Dermis microvascular lymphatic vessel endothelial cell (primary cell): ENCODE measurements around the gene TBXA2R. TPM values are rescaled to one million over a fixed set of nuclear protein-coding genes. Genes with fewer than 3 reads are reported as not detected.

Experiments
- DNase-seq, 2 donors: peaks; one replicate each; pipeline versions ENCODE4 v3.0.0 to v3.0.0-alpha.2; 2010; ENCODE audit warnings: low read depth in 2 of 2
- total RNA-seq: library from RNA; depleted of rRNA; stranded (reverse); fragments of >200 nt; gene quantifications from 2 replicates; pipeline ENCODE4 v1.2.1, GENCODE V29; 2014

TBXA2R gene
- total RNA-seq, 1 donor from 2014 or later = 2.1 TPM

DNA sequence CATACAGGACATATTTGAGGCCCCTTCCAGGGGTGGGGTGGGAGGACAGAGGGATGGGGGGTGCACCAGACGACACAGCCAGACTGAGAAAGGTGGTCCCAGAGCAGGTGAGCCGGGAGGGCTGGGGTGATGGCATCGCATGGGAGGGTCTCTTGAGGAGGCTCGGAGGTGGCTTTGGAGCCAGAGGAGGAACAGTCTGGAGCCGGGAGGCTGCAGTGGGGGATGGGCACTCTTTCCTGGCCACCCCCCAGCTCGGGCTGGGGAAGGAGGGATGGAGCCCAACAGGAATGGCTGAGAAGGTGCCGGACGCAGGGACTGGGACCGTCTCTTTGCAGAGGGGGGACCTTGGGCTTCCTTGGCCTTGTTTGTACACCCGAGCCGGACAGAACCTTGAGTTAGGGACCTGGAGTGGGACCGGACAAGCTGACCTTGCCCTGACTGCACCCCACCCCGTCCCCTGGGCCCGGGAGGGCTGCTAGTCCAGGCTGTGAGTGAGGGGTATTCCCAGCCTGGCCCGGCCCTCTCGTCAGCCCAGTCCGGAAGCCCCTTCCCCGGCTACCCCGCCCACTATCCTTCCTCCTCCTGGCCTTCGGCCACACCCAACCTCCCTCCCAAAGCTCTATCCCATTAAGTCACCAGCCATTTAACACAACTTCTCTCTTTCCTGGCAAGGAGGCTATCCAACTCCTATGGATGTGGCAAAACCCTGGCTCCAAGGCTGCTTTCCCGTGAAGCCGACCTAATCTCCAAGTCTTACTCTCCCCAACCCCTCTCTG lies 816 bp upstream of the TBXA2R start:
- DNase-seq = peak in 1 of 2 donors; percentile 63

DNA sequence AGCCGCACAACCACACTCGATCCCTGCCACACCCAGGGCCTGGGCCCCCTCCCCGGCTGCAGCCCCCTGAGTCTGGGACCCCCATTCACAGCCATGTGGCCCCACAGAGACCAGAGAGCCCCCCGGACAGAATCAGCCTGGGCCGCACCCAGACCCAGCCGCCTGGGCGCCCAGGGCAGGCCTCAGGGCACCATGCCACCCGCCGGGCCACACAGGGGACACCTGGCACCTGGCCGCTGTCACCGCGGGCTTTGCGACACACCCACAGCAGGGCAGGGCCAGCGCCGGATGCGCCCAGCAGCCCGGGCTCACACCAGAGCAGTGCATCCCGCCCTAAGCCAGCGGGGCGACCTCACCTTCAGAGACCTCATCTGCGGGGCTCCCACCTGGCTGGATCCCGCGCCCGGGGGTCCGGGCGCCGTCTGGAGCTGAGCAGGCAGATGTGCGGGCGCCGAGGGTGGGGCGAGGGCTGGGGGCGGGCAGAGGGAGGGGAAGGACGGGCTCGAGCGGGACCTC lies 443 bp downstream of the TBXA2R start:
- no peak for DNase-seq

DNA sequence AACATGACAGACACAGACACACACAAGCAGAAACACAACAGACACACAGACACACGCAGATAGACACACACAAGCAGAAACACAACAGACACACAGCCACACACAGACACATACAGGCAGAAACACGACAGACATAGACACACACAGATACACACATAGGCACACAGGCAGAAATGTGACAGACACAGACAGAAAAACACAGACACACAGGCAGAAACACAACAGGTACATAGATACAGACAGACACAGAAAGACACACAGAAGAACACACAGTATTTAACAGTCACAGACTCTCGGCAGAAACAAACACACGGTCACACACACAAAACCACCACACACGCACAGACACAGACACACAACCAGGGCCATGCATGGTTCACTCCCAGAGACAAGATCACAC lies 905 bp downstream of the TBXA2R start:
- no peak for DNase-seq

DNA sequence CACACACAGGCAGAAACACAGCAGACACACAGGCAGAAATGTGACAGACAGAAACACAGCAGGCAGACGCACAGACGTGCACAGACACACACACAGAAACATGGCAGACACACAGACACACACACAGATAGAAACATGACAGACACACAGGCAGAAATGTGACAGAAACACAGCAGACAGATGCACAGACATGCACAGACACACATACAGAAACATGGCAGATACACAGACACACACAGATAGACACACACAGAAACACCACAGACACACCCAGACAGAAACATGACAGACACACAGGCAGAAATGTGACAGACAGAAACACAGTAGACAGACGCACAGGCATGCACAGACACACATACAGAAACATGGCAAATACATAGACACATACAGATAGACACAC lies 1.3 kb downstream of the TBXA2R start:
- no peak for DNase-seq

DNA sequence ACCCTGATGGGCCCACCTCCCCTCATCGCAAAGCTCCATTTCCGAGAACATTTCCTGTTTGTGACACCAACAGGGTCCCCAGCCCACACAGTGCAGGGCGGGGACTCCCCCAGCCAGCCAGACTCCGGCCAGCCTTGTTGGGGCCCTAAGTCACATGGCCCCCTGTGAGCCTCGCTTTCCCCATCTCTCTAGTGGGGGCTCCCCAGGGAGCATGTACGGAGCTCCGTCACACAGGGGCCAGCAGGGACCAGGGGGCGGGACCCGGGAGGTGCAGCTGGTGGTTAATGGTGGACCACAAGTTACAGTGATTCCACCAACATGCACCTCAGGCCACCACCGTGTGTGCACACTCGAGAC lies 1.7 kb downstream of the TBXA2R start:
- DNase-seq = no peak

DNA sequence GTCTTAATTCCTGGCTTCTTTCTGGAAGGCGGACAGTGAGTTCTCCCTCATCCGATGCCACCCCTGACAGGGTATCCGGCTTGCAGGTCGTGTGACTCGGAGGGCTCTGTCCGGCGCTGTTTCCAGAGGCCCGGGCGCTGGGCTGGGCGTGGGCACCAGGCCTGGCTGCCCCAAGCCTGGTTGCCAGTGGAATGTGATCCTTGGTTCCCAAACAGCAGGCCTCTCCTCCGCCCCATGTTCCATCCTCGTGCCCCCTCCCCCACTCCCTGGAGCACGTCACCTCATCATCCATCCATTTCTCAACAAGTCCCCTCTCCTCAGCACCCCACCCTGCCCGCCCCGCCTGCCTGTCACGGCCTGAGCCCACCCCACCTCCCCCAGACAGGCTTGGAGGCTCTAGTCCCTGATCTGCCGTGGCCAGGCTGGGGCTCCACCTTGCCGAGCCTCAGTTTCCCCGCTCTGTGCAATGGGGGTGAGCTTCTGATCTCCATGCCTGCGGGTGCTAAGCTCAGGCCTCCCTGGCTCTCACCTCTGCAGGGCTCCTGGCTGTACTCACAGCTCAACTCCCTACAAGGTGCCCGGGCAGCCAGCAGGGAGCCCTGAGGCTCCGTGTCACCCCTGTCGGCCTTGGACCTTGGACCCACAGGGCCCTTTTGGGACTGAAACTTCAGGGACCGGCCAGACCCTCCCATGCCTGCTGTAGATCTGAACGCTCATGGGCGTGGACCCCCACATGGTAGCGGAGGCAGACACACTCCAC lies 2.3 kb downstream of the TBXA2R start:
- DNase-seq = no peak

DNA sequence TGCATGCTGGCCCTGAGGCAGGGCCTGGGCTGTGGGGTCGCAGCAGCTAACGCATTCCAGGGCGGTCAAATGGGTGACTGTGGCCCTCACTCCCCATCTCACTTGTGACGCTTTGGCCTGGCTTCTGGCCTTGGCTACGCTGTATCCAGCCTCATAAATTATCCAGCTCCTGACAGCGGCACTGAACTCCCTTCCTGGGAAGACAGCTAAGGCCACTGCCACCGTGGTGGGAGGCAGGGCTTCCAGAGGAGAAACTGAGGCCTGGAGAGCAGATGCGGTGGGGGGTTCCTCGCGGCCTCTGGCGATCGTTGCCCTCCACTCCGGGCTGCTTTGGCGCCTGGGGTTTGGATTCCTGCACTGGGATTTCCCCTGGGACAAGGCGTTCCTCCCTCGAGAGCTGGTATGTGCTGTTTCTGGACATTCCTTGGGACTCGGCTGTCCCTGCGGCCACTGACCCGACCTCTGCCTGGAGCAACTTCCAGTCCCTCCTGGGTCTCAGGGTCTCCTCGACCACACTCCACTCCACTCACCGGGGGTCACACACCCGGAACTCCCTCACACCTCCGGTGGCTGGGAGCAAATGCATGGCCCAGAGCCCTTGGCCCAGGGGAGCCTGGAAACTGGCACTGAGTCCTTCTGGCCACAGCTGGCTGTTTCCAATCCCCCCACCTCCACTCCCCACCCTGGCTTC lies 3.4 kb downstream of the TBXA2R start:
- no peak for DNase-seq

DNA sequence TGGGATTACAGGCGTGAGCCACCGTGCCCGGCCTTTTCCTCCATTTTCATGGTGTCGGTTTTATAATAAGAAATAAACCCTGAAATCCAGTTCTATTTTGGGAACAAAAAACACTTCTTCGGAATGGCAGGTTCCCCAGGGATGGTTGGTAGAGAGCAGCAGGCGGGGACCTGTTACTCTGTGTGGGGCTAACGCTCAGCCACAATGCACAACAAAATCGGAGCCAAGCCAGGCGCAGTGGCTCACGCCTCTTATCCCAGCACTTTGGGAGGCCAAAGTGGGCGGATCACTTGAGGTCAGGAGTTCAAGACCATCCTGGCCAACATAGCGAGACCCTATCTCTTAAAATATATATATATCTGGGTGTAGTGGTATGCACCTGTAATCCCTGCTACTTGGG lies 5.7 kb downstream of the TBXA2R start:
- no peak for DNase-seq

DNA sequence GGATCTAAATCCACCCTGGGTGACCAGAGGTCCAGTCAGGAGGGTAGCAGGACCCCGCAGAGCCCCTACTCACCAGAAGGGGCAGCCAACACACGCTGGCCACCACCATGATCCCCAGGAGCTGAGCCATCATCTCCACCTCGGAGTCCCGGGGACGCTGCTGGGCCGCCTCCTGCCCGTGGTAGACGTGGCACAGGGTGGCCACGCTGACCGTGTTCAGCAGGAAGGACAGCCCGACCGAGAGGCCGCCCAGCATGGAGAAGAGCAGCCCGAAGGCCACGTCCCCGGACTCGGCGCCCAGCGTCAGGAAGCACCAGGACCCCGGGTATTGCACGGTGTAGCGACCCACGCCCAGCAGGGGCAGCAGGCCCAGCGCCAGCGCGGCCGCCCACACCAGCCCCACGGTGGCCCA lies 6.9 kb downstream of the TBXA2R start:
- no peak for DNase-seq

DNA sequence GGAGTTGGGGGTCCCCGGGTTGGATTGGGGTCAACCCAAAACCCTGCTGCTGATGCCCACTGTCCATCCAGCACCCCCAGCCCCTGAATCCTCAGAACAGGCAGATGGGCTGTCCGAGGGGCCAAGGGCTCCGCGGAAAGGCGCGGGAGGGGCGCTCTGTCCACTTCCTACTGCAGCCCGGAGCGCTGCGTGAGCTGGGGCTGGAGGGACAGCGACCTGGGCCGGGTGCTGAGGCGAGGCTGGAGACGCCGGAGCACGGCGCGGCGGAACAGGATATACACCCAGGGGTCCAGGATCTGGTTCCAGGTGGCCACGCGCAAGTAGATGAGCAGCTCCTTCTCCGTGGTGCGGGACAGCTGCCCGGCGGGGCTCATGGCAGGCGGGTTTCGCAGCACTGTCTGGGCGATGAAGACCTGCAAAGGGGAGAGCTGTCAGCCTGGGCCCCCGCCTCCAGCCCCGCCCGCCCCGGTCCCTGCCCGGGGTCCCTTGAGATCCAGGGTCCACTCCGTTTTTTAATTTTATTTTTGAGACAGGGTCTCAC lies 11.1 kb downstream of the TBXA2R start:
- no peak for DNase-seq

DNA sequence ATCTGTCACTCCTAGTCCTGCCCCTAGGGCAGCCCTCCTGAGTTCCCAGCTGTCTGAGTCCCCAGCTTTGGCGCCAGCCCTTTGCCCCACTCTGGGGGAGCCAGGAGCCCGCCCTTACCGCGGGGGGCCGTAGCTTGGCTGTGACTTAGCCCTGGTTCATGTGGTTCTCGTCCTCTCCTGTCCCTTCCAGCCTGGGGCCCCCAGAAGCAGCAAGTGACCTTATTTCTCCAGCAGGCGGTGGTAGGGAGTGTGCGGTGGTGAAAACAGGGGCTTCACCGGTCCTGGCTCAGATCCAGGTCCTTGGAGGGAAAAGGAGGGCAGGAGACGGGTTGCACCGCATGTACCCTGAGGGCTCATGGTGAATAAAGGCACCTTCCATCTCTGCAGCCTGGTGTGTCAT lies 13.5 kb downstream of the TBXA2R start:
- DNase-seq = no peak

DNA sequence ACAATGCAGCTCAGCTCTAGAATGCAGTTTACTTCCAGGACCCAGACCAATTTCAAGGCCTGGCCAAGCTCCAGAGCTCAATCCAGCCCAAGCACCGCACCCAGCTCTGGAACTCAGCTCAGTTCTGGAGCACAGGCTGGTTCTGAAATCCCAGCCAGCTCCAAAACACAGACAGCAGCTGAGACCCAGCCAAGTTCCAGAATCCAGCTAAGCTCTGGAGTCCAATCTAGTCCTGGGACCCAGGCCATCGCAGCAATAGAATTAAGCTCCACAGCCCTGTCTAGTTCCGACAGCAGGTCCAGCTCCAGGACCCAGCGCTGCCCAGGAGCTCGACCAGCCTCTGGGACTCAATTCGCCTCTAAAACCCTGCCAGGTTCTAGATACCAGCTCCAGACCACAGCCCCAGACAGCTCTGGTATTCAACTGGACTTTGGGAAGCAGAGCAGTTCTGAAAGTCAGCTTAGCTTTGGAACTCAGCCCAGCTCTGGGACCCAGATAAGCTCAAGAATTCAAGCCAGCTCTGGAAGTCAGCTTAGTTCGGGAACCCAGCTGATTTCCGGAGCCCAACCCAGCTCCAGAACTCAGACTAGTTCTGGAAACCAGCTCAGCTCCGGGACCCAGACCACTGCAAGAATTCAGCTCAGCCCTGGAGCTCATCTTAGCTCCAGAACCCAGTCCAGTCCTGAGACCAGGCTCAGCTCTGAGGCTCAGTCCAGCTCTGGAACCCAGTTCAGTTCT lies 14.6 kb downstream of the TBXA2R start:
- no peak for DNase-seq

DNA sequence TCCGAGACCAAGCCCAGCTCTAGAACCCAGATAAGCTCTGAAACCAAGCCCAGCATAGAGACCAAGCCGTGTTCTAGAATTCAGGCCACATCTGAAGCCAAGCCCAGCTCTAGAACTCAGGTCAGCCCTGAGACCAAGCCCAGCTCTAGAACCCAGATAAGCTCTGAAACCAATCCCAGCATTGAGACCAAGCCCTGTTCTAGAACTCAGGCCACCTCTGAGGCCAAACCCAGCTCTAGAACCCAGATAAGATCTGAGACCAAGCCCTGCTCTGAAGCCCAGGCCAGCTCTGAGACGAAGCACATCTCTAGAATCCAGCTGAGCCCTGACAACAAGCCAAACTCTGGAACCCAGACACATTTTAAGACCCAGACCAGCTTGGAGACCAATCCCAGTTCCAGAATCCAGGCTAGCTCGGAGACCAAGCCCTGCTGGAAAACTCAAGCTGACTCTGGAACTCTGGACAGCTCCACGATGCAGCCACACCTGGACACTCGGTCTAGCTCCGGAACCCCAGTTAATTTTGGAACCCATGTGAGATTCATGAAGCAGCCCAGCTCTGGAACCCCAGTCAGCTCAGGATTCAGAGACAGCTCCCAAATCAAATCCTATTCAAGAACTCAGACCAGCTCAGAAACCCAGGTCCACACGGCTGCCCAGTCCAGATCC lies 15.6 kb downstream of the TBXA2R start:
- DNase-seq = no peak

DNA sequence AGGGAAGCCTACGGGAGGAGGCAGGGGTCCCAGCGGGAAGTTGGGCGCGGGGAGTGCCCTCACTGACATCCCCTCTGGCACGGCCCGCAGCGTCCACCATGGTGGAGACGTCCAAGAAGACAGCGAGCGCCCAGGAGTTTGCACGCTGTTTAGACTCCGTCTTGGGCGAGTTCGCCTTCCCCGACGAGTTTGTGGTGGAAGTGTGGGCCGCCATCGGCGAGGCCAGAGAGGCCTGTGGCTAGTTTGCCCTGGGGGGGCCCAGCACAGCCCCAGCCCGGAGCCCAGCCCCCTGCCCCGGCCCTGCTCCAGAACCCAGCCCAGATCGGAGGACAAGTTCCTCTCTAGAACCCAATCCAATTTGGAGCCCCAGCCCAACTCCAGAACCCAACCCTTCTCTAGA lies 16.7 kb downstream of the TBXA2R start:
- no peak for DNase-seq

DNA sequence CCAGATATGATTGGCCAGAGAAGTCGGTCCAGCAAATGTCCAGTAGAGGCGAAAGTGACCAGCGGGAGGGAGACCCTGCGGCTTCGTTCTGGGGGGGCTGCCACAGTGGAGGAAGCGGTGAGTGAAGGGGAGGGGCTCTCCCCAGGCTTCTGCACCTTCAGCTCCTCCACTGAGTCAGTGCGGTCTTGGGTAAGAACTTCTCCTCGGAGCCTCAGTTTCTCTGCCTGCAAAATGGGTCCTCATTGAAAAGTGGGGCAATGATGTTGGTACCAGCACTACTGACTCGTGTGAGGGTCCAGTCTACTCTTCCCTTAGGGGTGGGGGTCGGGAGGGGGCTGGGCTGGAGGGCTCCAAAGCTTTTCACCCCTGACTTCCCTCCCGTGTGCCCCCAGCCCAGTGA lies 17.2 kb downstream of the TBXA2R start:
- no peak for DNase-seq

DNA sequence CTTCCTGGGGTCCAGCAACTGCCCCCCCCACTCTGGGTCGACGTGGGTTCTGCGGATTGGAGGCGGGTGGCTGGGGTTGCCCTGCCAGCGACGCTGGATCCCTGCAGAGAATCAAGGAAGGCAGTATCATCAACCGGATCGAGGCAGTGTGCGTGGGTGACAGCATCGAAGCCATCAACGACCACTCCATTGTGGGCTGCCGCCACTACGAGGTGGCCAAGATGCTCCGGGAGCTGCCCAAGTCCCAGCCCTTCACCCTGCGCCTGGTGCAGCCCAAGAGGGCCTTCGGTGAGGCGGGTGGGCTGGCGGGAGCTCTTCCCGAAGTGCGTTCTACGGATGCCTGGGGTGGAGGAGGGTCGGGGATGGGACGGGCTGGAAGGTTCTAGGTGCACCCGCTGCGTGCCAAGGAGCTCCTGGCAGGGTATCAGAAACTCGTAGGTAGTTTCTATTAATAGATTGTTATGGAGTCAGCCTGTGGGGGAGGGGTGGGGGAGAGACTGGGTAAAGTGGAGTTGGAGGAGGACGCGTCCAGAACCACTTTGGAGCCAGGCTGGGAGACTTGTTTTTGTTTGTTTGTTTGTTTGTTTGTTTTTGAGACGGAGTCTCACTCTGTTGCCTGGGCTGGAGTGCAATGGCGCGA lies 19.8 kb downstream of the TBXA2R start:
- no peak for DNase-seq

DNA sequence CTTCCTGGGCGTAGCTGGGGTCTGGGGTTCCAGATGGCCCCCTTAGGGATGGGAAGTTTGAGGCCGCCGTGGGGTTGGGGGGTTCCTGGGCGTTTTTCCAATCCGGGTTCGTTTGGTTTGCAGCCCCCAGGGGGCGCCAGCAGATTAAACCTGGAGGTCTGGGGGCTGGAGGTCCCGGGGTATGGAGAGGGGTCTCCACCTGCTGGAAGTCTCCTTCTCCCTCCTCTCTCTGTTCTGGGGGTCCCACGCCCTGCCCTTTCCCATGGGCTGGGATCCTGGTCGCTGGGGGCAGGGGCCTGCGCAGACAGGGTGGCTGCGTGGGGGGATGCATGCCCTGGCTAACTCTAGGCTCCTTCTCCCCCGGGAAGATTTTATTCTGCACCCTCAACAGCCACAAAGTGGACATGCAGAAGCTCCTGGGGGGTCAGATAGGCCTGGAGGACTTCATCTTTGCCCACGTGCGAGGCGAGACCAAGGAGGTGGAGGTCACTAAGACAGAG lies 20.5 kb downstream of the TBXA2R start:
- DNase-seq = no peak

DNA sequence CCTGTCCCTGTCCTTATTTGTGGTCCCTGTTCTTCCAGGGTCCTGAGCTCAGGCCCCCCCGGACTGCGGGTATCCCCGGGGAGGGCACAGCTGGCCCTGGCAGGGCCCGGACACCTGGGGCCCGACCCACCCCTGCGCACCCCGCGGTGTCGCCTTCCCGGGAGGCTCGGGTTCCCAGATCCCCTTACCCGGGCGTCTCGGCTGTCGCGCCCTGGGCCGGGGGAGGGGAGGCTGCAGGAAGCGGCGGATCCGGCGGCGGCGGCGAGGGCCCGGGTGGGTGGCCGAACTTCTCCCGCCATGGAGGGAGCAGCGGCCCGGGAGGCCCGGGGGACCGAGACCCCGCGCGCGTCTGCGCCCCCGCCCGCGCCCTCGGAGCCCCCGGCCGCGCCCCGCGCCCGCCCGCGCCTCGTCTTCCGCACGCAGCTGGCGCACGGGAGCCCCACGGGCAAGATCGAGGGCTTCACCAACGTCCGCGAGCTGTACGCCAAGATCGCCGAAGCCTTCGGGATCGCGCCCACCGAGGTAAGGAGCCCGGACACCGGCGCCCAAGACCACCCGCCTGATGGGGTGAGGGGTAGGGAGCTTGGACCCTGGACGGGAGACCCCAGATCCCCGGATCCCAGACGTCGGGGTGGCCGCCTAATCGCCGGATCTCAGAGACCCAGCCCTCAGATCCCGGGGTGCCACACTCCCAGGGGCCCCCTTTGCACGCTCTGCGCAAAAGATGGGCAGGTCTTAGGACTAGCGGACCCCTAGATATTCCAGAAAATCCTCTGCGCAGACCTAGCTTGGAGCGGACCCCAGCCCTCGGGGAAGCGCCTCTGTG lies 21.2 kb downstream of the TBXA2R start, which contains the start of gene GIPC3:
TSS of gene GIPC3 (plus strand) at position 178 of the 826 bp plus-strand sequence. CDS start at position 298, 120 bp downstream.
- no peak for DNase-seq
